Suprapubic skin (tissue), 3 donors: ENCODE results near the gene DMRT2.

Source experiments
- POLR2AphosphoS5 ChIP-seq, 3 donors: sonication (generic); formaldehyde crosslinking; IDR thresholded peaks; one replicate each; pipeline ENCODE4 v1.6.1; 2017; ENCODE audit warnings: antibody characterized with exemption in 3 of 3
- TF ChIP-seq, protein P1 (sequence below), 2 donors: fragments of 200-600 bp in 1 of 2; fragments of 450-650 bp in 1 of 2; sonication (generic) in 1 of 2; IDR thresholded peaks; one replicate each; pipeline ENCODE4 v1.5.1; 2016 to 2019; ENCODE audit warnings: antibody characterized with exemption in 2 of 2, mild to moderate bottlenecking in 1 of 2, moderate library complexity in 1 of 2

GRCh38 chr9:1048231-1048619, 1.9 kb upstream of the DMRT2 start:
- TF ChIP-seq, protein P1, sequence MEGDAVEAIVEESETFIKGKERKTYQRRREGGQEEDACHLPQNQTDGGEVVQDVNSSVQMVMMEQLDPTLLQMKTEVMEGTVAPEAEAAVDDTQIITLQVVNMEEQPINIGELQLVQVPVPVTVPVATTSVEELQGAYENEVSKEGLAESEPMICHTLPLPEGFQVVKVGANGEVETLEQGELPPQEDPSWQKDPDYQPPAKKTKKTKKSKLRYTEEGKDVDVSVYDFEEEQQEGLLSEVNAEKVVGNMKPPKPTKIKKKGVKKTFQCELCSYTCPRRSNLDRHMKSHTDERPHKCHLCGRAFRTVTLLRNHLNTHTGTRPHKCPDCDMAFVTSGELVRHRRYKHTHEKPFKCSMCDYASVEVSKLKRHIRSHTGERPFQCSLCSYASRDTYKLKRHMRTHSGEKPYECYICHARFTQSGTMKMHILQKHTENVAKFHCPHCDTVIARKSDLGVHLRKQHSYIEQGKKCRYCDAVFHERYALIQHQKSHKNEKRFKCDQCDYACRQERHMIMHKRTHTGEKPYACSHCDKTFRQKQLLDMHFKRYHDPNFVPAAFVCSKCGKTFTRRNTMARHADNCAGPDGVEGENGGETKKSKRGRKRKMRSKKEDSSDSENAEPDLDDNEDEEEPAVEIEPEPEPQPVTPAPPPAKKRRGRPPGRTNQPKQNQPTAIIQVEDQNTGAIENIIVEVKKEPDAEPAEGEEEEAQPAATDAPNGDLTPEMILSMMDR (IDR thresholded peaks at IDR 0.05) = no peak
- TF ChIP-seq POLR2AphosphoS5 (IDR thresholded peaks at IDR 0.05) = no peak
